H1 (cell line): Measurements from ENCODE around the gene SUPT20H. TPM values are rescaled to one million over a fixed set of nuclear protein-coding genes. Genes with fewer than 3 reads are reported as not detected.

Source experiments
- CTCF ChIA-PET: fragments of 300-600 bp; sonication (Branson Sonifier 250); formaldehyde crosslinking; loops from one replicate; lab custom pipeline; 2021; ENCODE audit not compliant: partially characterized antibody; lab: Charles Lee
- POLR2A ChIA-PET: fragments of 300-600 bp; sonication (Branson Sonifier 250); formaldehyde crosslinking; loops from one replicate; lab custom pipeline; 2021; ENCODE audit warnings: inconsistent platforms; ENCODE audit not compliant: partially characterized antibody; lab: Charles Lee
- DNase-seq, 2 experiments: peaks; one replicate each; pipeline versions ENCODE4 v3.0.0 to v3.0.0-alpha.2; 2010 to 2022; ENCODE audit warnings: low spot score in 2 of 2, low read depth in 1 of 2, mixed read lengths in 1 of 2
- FAIRE-seq: peaks from 2 replicates; lab custom pipeline; 2011; peaks lifted over from hg19 to GRCh38; lab: Jason Lieb, UNC
- H2AFZ ChIP-seq: 2 replicates; pipeline ENCODE4 v1.8.1; 2012; ENCODE audit warnings: low read length, inconsistent platforms
- H2AK5ac ChIP-seq: 2 replicates; pipeline ENCODE4 v1.6.1; 2013; ENCODE audit warnings: low read depth, low read length
- H2BK120ac ChIP-seq: replicated peaks from 2 replicates; pipeline ENCODE3; 2013; ENCODE audit warnings: low read depth, low read length, inconsistent platforms
- H2BK12ac ChIP-seq: 2 replicates; pipeline ENCODE4 v1.6.1; 2013; ENCODE audit warnings: low read depth, low read length
- H2BK15ac ChIP-seq: 2 replicates; pipeline ENCODE4 v1.6.1; 2013; ENCODE audit warnings: low read length
- H2BK20ac ChIP-seq: 2 replicates; pipeline ENCODE4 v1.6.1; 2013; ENCODE audit warnings: low read length
- H2BK5ac ChIP-seq: 2 replicates; pipeline ENCODE4 v1.6.1; 2013; ENCODE audit warnings: low read depth, low read length
- H3K14ac ChIP-seq: 2 replicates; pipeline ENCODE4 v1.6.1; 2013; ENCODE audit warnings: inconsistent platforms; ENCODE audit not compliant: insufficient read length
- H3K18ac ChIP-seq: 2 replicates; pipeline ENCODE4 v1.6.1; 2013; ENCODE audit warnings: low read length; ENCODE audit errors: extremely low read depth
- H3K23ac ChIP-seq: 2 replicates; pipeline ENCODE4 v1.6.1; 2013; ENCODE audit warnings: inconsistent platforms; ENCODE audit not compliant: insufficient read length
- H3K23me2 ChIP-seq: 2 replicates; pipeline ENCODE4 v1.6.1; 2013; ENCODE audit warnings: low read depth, low read length
- H3K27ac ChIP-seq: 2 replicates; pipeline ENCODE4 v1.6.1; 2011; ENCODE audit warnings: low read depth, low read length, inconsistent platforms
- H3K27me3 ChIP-seq, 4 experiments: replicated peaks in 1 of 4; 1 replicate in 1 of 4; 2 replicates in 3 of 4; pipeline versions ENCODE4 v1.6.1 to v1.8.1; 2011 to 2013; ENCODE audit warnings: low read length in 3 of 4, mild to moderate bottlenecking in 3 of 4, inconsistent platforms in 2 of 4, mixed read lengths in 2 of 4, moderate library complexity in 1 of 4; ENCODE audit not compliant: control insufficient read depth in 3 of 4, insufficient read depth in 3 of 4; ENCODE audit errors: extremely low read depth in 1 of 4
- H3K36me3 ChIP-seq, 4 experiments: 2 replicates each; pipeline versions ENCODE4 v1.6.1 to v1.8.1; 2011 to 2013; ENCODE audit warnings: mild to moderate bottlenecking in 4 of 4, low read length in 3 of 4, moderate library complexity in 2 of 4, control low read depth in 1 of 4, inconsistent platforms in 1 of 4; ENCODE audit not compliant: insufficient read depth in 4 of 4, control insufficient read depth in 2 of 4
- H3K4ac ChIP-seq: replicated peaks from 2 replicates; pipeline ENCODE3; 2013; ENCODE audit warnings: low read length, low read depth, mixed read lengths, inconsistent platforms; ENCODE audit not compliant: insufficient read length
- H3K4me1 ChIP-seq, 4 experiments: replicated peaks in 1 of 4; 1 replicate in 1 of 4; 2 replicates in 3 of 4; pipeline versions ENCODE4 v1.6.1 to v1.8.1; 2011 to 2013; ENCODE audit warnings: low read length in 3 of 4, inconsistent platforms in 2 of 4, mixed read lengths in 1 of 4; ENCODE audit not compliant: insufficient read depth in 4 of 4, control insufficient read depth in 3 of 4
- H3K4me2 ChIP-seq, 2 experiments: 2 replicates each; pipeline versions ENCODE4 v1.6.1 to v1.8.1; 2011 to 2013; ENCODE audit warnings: low read depth in 2 of 2, low read length in 2 of 2, control low read depth in 1 of 2, inconsistent platforms in 1 of 2, mild to moderate bottlenecking in 1 of 2; ENCODE audit not compliant: insufficient read depth in 1 of 2
- H3K4me3 ChIP-seq, 4 experiments: fragments of 200-600, 300-600 bp in 1 of 4; sonication (generic), shearing (Covaris generic), sonication (Bioruptor Twin) in 1 of 4; 2 replicates each; pipeline versions ENCODE4 v1.5.1 to v1.8.1; 2011 to 2016; ENCODE audit warnings: low read length in 4 of 4, low read depth in 3 of 4, control low read depth in 2 of 4, inconsistent platforms in 2 of 4, mild to moderate bottlenecking in 2 of 4, mixed read lengths in 1 of 4, moderate library complexity in 1 of 4; ENCODE audit not compliant: insufficient read depth in 2 of 4; ENCODE audit errors: extremely low read depth in 1 of 4
- H3K56ac ChIP-seq: replicated peaks from 2 replicates; pipeline ENCODE3; 2013; ENCODE audit warnings: low read depth, mild to moderate bottlenecking, mixed read lengths, low read length, inconsistent platforms; ENCODE audit not compliant: insufficient read length
- H3K79me1 ChIP-seq: 2 replicates; pipeline ENCODE4 v1.6.1; 2013; ENCODE audit warnings: low read depth, low read length, control low read depth
- H3K79me2 ChIP-seq, 2 experiments: 2 replicates each; pipeline versions ENCODE4 v1.6.1 to v1.8.1; 2012 to 2013; ENCODE audit warnings: low read length in 2 of 2, mild to moderate bottlenecking in 2 of 2, inconsistent platforms in 1 of 2; ENCODE audit not compliant: insufficient read depth in 2 of 2, control insufficient read depth in 1 of 2
- H3K9ac ChIP-seq, 4 experiments: replicated peaks in 1 of 4; 1 replicate in 1 of 4; 2 replicates in 3 of 4; pipeline versions ENCODE4 v1.6.1 to v1.8.1; 2011 to 2013; ENCODE audit warnings: low read depth in 3 of 4, low read length in 3 of 4, control low read depth in 2 of 4, mild to moderate bottlenecking in 2 of 4, moderate library complexity in 2 of 4, inconsistent platforms in 1 of 4; ENCODE audit errors: extremely low read depth in 1 of 4
- H3K9me3 ChIP-seq, 2 experiments: 2 replicates each; pipeline versions ENCODE4 v1.6.1 to v1.8.1; 2012 to 2013; ENCODE audit warnings: mild to moderate bottlenecking in 2 of 2, moderate library complexity in 2 of 2, control low read depth in 1 of 2, inconsistent platforms in 1 of 2, low read depth in 1 of 2, low read length in 1 of 2, mixed read lengths in 1 of 2; ENCODE audit not compliant: insufficient read depth in 2 of 2
- H4K20me1 ChIP-seq, 2 experiments: replicated peaks in 1 of 2; 2 replicates each; pipeline versions ENCODE3 to v1.8.1; 2011 to 2013; ENCODE audit warnings: inconsistent platforms in 2 of 2, low read length in 2 of 2, mild to moderate bottlenecking in 1 of 2; ENCODE audit not compliant: insufficient read depth in 2 of 2, control insufficient read depth in 1 of 2
- H4K5ac ChIP-seq: 2 replicates; pipeline ENCODE4 v1.6.1; 2013; ENCODE audit warnings: low read length, low read depth, mixed read lengths, inconsistent platforms; ENCODE audit not compliant: insufficient read length
- H4K8ac ChIP-seq: 2 replicates; pipeline ENCODE4 v1.8.0; 2013; ENCODE audit warnings: mild to moderate bottlenecking, moderate library complexity, low read length, inconsistent platforms; ENCODE audit not compliant: insufficient read depth; ENCODE audit errors: extremely low read depth
- H4K91ac ChIP-seq: replicated peaks from 2 replicates; pipeline ENCODE3; 2013; ENCODE audit warnings: low read length, mixed read lengths, inconsistent platforms; ENCODE audit not compliant: insufficient read length
- ASH2L ChIP-seq: fragments of 200-600, 300-600 bp; sonication (generic); IDR thresholded peaks from one replicate; pipeline ENCODE4 v1.7.1; 2017; ENCODE audit warnings: low read length
- CBX8 ChIP-seq: fragments of 300-800, 300-1000 bp; sonication (generic); IDR thresholded peaks from 2 replicates; pipeline ENCODE4 v1.7.1; 2016; ENCODE audit warnings: low read depth, low read length, borderline replicate concordance
- EP300 ChIP-seq, 2 experiments: IDR thresholded peaks; 1 replicate in 1 of 2; 2 replicates in 1 of 2; pipeline ENCODE4 v1.6.1; 2011 to 2012; ENCODE audit warnings: low read depth in 2 of 2, low read length in 2 of 2, mild to moderate bottlenecking in 2 of 2, borderline replicate concordance in 1 of 2, inconsistent platforms in 1 of 2, moderate library complexity in 1 of 2
- GTF2F1 ChIP-seq: IDR thresholded peaks from 2 replicates; pipeline ENCODE4 v1.6.1; 2012; ENCODE audit warnings: low read depth, low read length, improper control_type of control experiment, borderline replicate concordance
- KDM1A ChIP-seq: fragments of 200-600, 300-600 bp; sonication (generic); IDR thresholded peaks from 2 replicates; pipeline ENCODE4 v1.7.1; 2016; ENCODE audit warnings: mild to moderate bottlenecking, low read length, borderline replicate concordance
- NRF1 ChIP-seq: IDR thresholded peaks from 2 replicates; pipeline ENCODE4 v1.6.1; 2011; ENCODE audit warnings: mild to moderate bottlenecking, low read depth, low read length, improper control_type of control experiment
- RNF2 ChIP-seq: fragments of 200-900, 300-1000 bp; sonication (generic); IDR thresholded peaks from 2 replicates; pipeline ENCODE4 v1.7.1; 2016; ENCODE audit warnings: borderline replicate concordance, low read depth, mild to moderate bottlenecking, antibody characterized with exemption, low read length; ENCODE audit not compliant: poor library complexity, severe bottlenecking; ENCODE audit errors: missing control alignments
- SIN3A ChIP-seq, 2 experiments: IDR thresholded peaks in 1 of 2; conservative IDR thresholded peaks in 1 of 2; 2 replicates each; pipeline ENCODE4 v1.6.1; 2011 to 2012; ENCODE audit warnings: low read length in 2 of 2, improper control_type of control experiment in 1 of 2, low read depth in 1 of 2, mild to moderate bottlenecking in 1 of 2
- SP4 ChIP-seq: IDR thresholded peaks from 2 replicates; pipeline ENCODE4 v1.6.1; 2012; ENCODE audit warnings: low read length, inconsistent platforms
- SUZ12 ChIP-seq: fragments of 200-600 bp; sonication (generic); IDR thresholded peaks from 2 replicates; pipeline ENCODE4 v1.6.1; 2012; ENCODE audit warnings: mild to moderate bottlenecking, inconsistent platforms, low read length, moderate library complexity, mixed read lengths
- YY1 ChIP-seq: IDR thresholded peaks from 2 replicates; pipeline ENCODE4 v1.6.1; 2011; ENCODE audit warnings: low read depth, mild to moderate bottlenecking, low read length
- WGBS, 2 experiments: shearing (Covaris generic) in 1 of 2; methylation state at CpG; one replicate each; pipeline versions ENCODE4 v1.1.6 to v1.1.7; 2013 to 2015; ENCODE audit warnings: low lambda C conversion rate in 2 of 2, mixed read lengths in 2 of 2, inconsistent platforms in 1 of 2, low coverage in 1 of 2, missing lambda C conversion rate in 1 of 2; ENCODE audit not compliant: insufficient replicate concordance in 2 of 2, insufficient coverage in 1 of 2, insufficient read length in 1 of 2; ENCODE audit errors: extremely low coverage in 1 of 2, missing lambda C conversion rate in 1 of 2; 5-methylcytosine and 5-hydroxymethylcytosine counted together
- polyA plus RNA-seq, 7 experiments: library from polyadenylated mRNA; depleted of rRNA in 3 of 7; stranded (reverse) in 5 of 7; unstranded in 2 of 7; fragments of >200 nt in 5 of 7; fragments of 200-250 nt in 2 of 7; gene quantifications; 1 replicate in 5 of 7; 2 replicates in 1 of 7; 4 replicates in 1 of 7; pipeline versions ENCODE4 v1.2.1 to v1.2.3, GENCODE V29; 2011 to 2013; ENCODE audit warnings: missing spikeins in 2 of 7, mixed read lengths in 2 of 7
- total RNA-seq: library from RNA; stranded (reverse); fragmentation: NEBNext Ultra II Directional; extraction: Animal tissue kit (Norgen Biotek cat#: 25700); gene quantifications from 2 replicates; pipeline ENCODE4 v1.2.1, GENCODE V29; 2021
- TF ChIP-seq, protein P1 (sequence below): IDR thresholded peaks from 2 replicates; pipeline ENCODE4 v1.6.1; 2012; ENCODE audit warnings: inconsistent platforms

Gene SUPT20H
- total and polyA plus RNA-seq, 2 of the 8 experiments (the other 6 are each of a cell fraction or from before 2014, with no cell fraction given): 69.2 to 75.1 TPM

DNA sequence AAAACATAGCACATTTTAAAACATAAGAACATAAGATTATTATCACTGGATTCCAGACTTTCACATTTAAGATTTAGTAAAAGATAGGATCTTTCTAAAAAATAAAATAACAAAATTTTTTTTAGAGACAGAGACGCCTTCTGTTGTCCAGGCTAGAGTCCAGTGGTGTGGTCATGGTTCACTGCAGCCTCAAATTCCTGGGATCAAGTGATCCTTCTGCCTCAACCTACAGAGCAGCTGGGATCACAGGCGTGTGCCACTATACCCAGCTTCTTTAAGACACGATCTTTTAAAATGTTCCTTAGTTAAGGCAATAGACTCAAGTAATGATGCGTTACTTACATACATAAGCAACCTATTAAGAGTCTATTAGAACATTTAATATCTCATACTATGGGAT, 93.1 kb downstream of the SUPT20H start:
- Histone ChIP-seq H2BK15ac (no peak overlapping the region), H4K5ac (no peak overlapping the region), H3K9ac (no peak overlapping the region), H2BK120ac (no peak overlapping the region), H3K79me1 (no peaks in the 10 kb centered on the region), H2AK5ac (no peak overlapping the region), H4K91ac (no peak overlapping the region), H3K18ac (no peak overlapping the region), H3K4me3 (no peak overlapping the region), H3K79me2 (no peaks in the 10 kb centered on the region), H3K9me3 (no peaks in the 10 kb centered on the region), H3K27me3 (no peaks in the 10 kb centered on the region), H3K27ac (no peak overlapping the region), H4K8ac (no peak overlapping the region), H4K20me1 (no peaks in the 10 kb centered on the region), H2BK20ac (no peak overlapping the region), H3K23me2 (no peaks in the 10 kb centered on the region), H3K4me2 (no peak overlapping the region), H3K14ac (no peak overlapping the region), H3K36me3 (peaks cover 2 to 44% (median 9%) of the 10 kb centered on the region in 4 experiments; a peak in 5 of 8 replicates), H3K4me1 (no peaks in the 10 kb centered on the region), H2BK12ac (no peak overlapping the region), H3K23ac (no peak overlapping the region), H2AFZ (no peak overlapping the region), H2BK5ac (no peak overlapping the region), H3K56ac (no peak overlapping the region), H3K4ac (no peak overlapping the region)
- ChIA-PET CTCF (no interaction called here), POLR2A (no interaction called here)
- no peak for TF ChIP-seq YY1
- no peak for TF ChIP-seq RNF2
- TF ChIP-seq EP300 (IDR thresholded peaks at IDR 0.05; ENCODE audit: borderline replicate concordance in 1 of 2, low read depth in 2 of 2, low read length in 2 of 2): no peak
- no peak for TF ChIP-seq SIN3A (conservative IDR thresholded peaks at IDR 0.05 in 1 of 2, IDR thresholded peaks at IDR 0.05 in 1 of 2; ENCODE audit: low read depth in 1 of 2, low read length in 2 of 2)
- no peak for TF ChIP-seq NRF1
- TF ChIP-seq ASH2L: no peak
- no peak for TF ChIP-seq CBX8
- TF ChIP-seq SP4: no peak
- no peak for TF ChIP-seq KDM1A
- no peak for TF ChIP-seq GTF2F1
- TF ChIP-seq, protein P1, sequence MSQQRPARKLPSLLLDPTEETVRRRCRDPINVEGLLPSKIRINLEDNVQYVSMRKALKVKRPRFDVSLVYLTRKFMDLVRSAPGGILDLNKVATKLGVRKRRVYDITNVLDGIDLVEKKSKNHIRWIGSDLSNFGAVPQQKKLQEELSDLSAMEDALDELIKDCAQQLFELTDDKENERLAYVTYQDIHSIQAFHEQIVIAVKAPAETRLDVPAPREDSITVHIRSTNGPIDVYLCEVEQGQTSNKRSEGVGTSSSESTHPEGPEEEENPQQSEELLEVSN: no peak
- no peak for TF ChIP-seq SUZ12
- WGBS, 2 experiments: 89% methylated on average over 4 of the region's 4 CpGs; no CpG with 5 or more reads in 1 of the 2 experiments
- FAIRE-seq: no peak
- DNase-seq: no peak
